ENCODE measurements around the gene LIMCH1. TPM values are rescaled to one million over a fixed set of nuclear protein-coding genes. Genes with fewer than 3 reads are reported as not detected.

The LIMCH1 gene
- total and polyA plus RNA-seq, 2 of the 8 experiments (the other 6 are each of a cell fraction or from before 2014, with no cell fraction given) = 2.7 to 3.0 TPM

GRCh38 chr4:41579043-41579442, 41.1 kb downstream of the LIMCH1 start (continued):
- TF ChIP-seq HDAC2 (IDR thresholded peaks at IDR 0.05; ENCODE audit: borderline replicate concordance in 1 of 2, low read depth in 2 of 2, low read length in 2 of 2) = no peak
